ENCODE measurements around the gene PLCD1.
"Not testable (repeated sequence)": the region's sequence is repeated elsewhere in the genome, so short reads cannot be mapped to it uniquely, and the experiment has no call there.

The PLCD1 gene

GRCh38 chr3:38038447-38038911 lies 9.0 kb upstream of the PLCD1 start:
- in situ Hi-C loops (cut with MboI; ENCODE audit: low sequenced_read_pairs, unreplicated experiment), result no loop called here
- DNase-seq (ENCODE audit: low spot score), result no peak
- TF ChIP-seq CTCF (IDR thresholded peaks at IDR 0.05; ENCODE audit: borderline replicate concordance, control extremely low read depth, extremely low read depth, insufficient read depth, missing control alignments), result no peak

- no peak for TF ChIP-seq CTCF (IDR thresholded peaks at IDR 0.05; ENCODE audit: borderline replicate concordance, control extremely low read depth, extremely low read depth, insufficient read depth, missing control alignments)
- in situ Hi-C loops (cut with MboI; ENCODE audit: low sequenced_read_pairs, unreplicated experiment), result no loop called here
- no peak for DNase-seq (ENCODE audit: low spot score)
These were observed 7.5 kb upstream of the PLCD1 start for GRCh38 chr3:38036906-38037305.

DNA sequence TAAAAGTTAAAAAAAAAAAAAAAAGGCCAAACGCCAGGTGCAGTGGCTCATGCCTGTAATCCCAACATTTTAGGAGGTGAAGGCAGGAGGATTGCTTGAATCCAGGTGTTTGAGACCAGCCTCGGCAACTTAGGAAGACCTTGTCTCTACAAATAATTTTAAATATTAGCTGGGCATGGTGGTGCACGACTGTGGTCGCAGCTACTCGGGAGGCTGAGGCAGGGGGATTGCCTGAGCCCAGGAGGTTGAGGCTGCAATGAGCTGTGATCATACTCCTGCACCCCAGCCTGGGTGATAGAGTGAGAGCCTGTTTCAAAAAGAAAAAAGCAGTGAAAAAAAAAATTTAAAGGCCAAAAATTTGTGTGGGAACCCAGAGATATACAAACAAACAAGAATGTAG lies 6.8 kb upstream of the PLCD1 start:
- TF ChIP-seq CTCF (IDR thresholded peaks at IDR 0.05; ENCODE audit: borderline replicate concordance, control extremely low read depth, extremely low read depth, insufficient read depth, missing control alignments), result no peak
- in situ Hi-C loops (cut with MboI; ENCODE audit: low sequenced_read_pairs, unreplicated experiment), result no loop called here

DNA sequence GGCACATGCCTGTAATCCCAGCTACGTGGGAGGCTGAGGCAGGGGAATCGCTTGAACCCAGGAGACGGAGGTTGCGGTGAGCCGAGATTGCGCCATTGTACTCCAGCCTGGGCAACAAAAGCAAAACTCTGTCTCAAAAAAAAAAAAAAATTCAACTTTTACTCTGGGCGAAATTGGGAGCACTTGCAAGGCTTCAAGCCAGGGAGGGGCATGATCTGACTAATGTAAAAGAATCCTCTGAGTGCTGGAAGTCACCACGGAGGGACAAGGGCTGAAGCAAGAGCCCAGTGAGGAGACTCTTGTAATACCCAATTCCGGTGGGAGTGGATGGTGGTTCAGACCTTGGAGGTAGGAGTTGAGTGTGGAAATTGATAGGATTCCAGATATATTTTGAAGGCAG lies 4.9 kb upstream of the PLCD1 start:
- DNase-seq (ENCODE audit: low spot score); in situ Hi-C loops (cut with MboI; ENCODE audit: low sequenced_read_pairs, unreplicated experiment): not testable (repeated sequence)

More for the DNA sequence above, 6.8 kb upstream of the PLCD1 start:
- DNase-seq (ENCODE audit: low spot score), result no peak

DNA sequence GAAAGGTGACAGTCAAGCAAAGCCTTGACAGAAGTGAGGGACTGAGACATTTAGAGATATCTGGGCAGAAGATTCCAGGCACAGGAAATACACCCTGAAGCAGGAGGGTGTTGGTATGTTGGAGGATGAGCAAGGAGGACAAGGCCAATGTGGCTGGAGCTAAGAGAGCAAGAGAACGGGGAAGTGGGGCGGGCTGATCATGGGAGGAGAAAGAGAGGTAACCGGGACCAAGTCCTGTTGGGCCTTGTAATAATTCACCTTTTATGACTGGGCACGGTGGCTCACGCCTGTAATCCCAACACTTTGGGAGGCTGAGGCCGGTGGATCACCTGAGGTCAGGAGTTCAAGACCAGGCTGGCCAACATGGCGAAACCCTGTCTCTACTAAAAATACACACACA lies 4.1 kb upstream of the PLCD1 start:
- in situ Hi-C loops (cut with MboI; ENCODE audit: low sequenced_read_pairs, unreplicated experiment); DNase-seq (ENCODE audit: low spot score): not testable (repeated sequence)

- in situ Hi-C loops (cut with MboI; ENCODE audit: low sequenced_read_pairs, unreplicated experiment), result no loop called here
- no peak for DNase-seq (ENCODE audit: low spot score)
- no peak for TF ChIP-seq CTCF (IDR thresholded peaks at IDR 0.05; ENCODE audit: borderline replicate concordance, control extremely low read depth, extremely low read depth, insufficient read depth, missing control alignments)
These were observed 3.0 kb upstream of the PLCD1 start for GRCh38 chr3:38032328-38032865.

DNA sequence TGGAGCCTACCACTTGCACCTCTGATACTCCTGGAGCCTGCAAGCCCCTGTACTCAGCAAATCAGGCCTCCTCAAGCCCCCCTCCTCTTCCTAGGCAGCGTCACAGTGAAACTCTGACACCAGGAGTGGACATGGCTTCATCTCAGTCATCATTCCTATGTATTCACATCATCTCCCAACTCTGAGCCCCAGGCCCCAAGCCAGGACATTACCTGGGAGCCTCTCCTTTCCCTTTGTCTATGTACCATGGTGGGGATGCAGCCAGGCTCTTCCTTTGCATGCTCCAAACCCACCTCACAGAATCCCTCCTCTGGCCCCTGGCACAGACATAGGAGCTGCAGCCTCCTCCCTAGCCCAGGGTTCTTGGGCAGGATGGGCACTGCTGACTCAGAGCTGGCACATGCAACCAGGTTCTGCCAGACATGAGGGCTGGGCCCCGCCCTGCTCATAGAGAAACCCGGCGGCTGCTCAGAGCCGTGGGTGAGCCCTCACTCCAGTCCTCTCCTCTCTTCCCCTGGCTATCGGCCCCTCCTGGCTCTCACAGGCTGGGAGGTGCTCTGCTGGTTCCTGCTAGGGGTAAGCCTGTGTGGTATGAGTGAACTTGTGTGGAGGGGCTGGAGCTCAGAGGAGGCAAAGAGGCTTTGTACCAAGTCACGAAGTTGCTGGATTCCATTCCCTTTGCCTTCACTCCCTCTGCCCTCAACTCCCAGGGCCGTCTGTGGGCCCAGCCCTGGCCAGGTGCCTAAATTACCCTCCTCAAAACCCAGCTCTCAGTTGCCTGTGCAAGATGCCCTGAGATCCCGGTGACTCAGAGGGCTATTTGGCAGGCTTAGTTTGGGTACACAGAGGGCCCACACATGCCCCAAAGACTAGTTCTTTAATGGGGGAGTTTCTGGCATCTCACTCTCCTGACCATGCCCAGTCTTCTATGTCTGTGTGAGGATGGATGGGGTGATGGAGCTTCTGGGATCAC lies 1.9 kb upstream of the PLCD1 start:
- DNase-seq (ENCODE audit: low spot score), result no peak
- TF ChIP-seq CTCF (IDR thresholded peaks at IDR 0.05; ENCODE audit: borderline replicate concordance, control extremely low read depth, extremely low read depth, insufficient read depth, missing control alignments), result no peak

More for the DNA sequence above, 1.9 kb upstream of the PLCD1 start:
- in situ Hi-C loops (cut with MboI; ENCODE audit: low sequenced_read_pairs, unreplicated experiment), result no loop called here

All from GM13976 (cell line).